GM23338 (cell line): ENCODE results near the gene UFM1.

Experiments
- CREB1 ChIP-seq: fragments of 250-450 bp; sonication (Bioruptor Pico); IDR thresholded peaks from 2 replicates; pipeline ENCODE4 v1.5.0; 2020; ENCODE audit warnings: low read depth, mild to moderate bottlenecking, moderate library complexity
- CTCF ChIP-seq, 2 experiments: fragments of 200-600 bp in 1 of 2; sonication (generic) in 1 of 2; conservative IDR thresholded peaks; 2 replicates each; pipeline versions ENCODE4 v1.5.1 to v1.6.1; 2016 to 2017; ENCODE audit warnings: antibody characterized with exemption in 2 of 2, low read depth in 2 of 2, mild to moderate bottlenecking in 2 of 2, moderate library complexity in 1 of 2
- EZH2 ChIP-seq: fragments of 200-600 bp; sonication (generic); IDR thresholded peaks from one replicate; pipeline ENCODE4 v1.8.0; 2017; ENCODE audit warnings: antibody characterized with exemption, mild to moderate bottlenecking, low read depth; ENCODE audit not compliant: unreplicated experiment
- JUNB ChIP-seq: IDR thresholded peaks from one replicate; pipeline ENCODE4 v1.6.1; 2016; ENCODE audit warnings: antibody characterized with exemption; ENCODE audit not compliant: unreplicated experiment
- POLR2AphosphoS5 ChIP-seq: IDR thresholded peaks from 2 replicates; pipeline ENCODE4 v1.6.1; 2016; ENCODE audit warnings: antibody characterized with exemption, low read depth
- TF ChIP-seq, protein P1 (sequence below): IDR thresholded peaks from one replicate; pipeline ENCODE4 v1.6.1; 2018; ENCODE audit warnings: antibody characterized with exemption; ENCODE audit not compliant: unreplicated experiment

GRCh38 chr13:38398711-38399493 lies 49.3 kb downstream of the UFM1 start:
- TF ChIP-seq CTCF (conservative IDR thresholded peaks at IDR 0.05; ENCODE audit: low read depth in 2 of 2) (no peak), POLR2AphosphoS5 (no peak), CREB1 (CRISPR knock-in tag) (no peak), EZH2 (no peak), JUNB (no peak)
- TF ChIP-seq, protein P1, sequence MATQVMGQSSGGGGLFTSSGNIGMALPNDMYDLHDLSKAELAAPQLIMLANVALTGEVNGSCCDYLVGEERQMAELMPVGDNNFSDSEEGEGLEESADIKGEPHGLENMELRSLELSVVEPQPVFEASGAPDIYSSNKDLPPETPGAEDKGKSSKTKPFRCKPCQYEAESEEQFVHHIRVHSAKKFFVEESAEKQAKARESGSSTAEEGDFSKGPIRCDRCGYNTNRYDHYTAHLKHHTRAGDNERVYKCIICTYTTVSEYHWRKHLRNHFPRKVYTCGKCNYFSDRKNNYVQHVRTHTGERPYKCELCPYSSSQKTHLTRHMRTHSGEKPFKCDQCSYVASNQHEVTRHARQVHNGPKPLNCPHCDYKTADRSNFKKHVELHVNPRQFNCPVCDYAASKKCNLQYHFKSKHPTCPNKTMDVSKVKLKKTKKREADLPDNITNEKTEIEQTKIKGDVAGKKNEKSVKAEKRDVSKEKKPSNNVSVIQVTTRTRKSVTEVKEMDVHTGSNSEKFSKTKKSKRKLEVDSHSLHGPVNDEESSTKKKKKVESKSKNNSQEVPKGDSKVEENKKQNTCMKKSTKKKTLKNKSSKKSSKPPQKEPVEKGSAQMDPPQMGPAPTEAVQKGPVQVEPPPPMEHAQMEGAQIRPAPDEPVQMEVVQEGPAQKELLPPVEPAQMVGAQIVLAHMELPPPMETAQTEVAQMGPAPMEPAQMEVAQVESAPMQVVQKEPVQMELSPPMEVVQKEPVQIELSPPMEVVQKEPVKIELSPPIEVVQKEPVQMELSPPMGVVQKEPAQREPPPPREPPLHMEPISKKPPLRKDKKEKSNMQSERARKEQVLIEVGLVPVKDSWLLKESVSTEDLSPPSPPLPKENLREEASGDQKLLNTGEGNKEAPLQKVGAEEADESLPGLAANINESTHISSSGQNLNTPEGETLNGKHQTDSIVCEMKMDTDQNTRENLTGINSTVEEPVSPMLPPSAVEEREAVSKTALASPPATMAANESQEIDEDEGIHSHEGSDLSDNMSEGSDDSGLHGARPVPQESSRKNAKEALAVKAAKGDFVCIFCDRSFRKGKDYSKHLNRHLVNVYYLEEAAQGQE = no peak
